Measurements from ENCODE around the gene IVNS1ABP.

GRCh38 chr1:185305419-185305818, 11.6 kb downstream of the IVNS1ABP start:
- TF ChIP-seq, protein P1, sequence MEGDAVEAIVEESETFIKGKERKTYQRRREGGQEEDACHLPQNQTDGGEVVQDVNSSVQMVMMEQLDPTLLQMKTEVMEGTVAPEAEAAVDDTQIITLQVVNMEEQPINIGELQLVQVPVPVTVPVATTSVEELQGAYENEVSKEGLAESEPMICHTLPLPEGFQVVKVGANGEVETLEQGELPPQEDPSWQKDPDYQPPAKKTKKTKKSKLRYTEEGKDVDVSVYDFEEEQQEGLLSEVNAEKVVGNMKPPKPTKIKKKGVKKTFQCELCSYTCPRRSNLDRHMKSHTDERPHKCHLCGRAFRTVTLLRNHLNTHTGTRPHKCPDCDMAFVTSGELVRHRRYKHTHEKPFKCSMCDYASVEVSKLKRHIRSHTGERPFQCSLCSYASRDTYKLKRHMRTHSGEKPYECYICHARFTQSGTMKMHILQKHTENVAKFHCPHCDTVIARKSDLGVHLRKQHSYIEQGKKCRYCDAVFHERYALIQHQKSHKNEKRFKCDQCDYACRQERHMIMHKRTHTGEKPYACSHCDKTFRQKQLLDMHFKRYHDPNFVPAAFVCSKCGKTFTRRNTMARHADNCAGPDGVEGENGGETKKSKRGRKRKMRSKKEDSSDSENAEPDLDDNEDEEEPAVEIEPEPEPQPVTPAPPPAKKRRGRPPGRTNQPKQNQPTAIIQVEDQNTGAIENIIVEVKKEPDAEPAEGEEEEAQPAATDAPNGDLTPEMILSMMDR (conservative IDR thresholded peaks at IDR 0.05 in 1 of 2, IDR thresholded peaks at IDR 0.05 in 1 of 2; ENCODE audit: extremely low read depth in 1 of 2, insufficient read depth in 1 of 2, low read depth in 1 of 2, low read length in 2 of 2): no peak
- no peak for TF ChIP-seq EZH2 (IDR thresholded peaks at IDR 0.05; ENCODE audit: borderline replicate concordance, low read length)
